T-helper 2 cell (primary cell): ENCODE results near the gene POM121L2.

ENCODE experiments used
- DNase-seq, 5 experiments: peaks; one replicate each; pipeline versions ENCODE4 v3.0.0 to v3.0.0-alpha.2; 2012 to 2022
- total RNA-seq, 2 donors: gene quantifications; one replicate each; lab custom pipeline; 2026; lab: John Stamatoyannopoulos, UW

Gene POM121L2
- total RNA-seq: 0 reads per million in 2 donors

DNA sequence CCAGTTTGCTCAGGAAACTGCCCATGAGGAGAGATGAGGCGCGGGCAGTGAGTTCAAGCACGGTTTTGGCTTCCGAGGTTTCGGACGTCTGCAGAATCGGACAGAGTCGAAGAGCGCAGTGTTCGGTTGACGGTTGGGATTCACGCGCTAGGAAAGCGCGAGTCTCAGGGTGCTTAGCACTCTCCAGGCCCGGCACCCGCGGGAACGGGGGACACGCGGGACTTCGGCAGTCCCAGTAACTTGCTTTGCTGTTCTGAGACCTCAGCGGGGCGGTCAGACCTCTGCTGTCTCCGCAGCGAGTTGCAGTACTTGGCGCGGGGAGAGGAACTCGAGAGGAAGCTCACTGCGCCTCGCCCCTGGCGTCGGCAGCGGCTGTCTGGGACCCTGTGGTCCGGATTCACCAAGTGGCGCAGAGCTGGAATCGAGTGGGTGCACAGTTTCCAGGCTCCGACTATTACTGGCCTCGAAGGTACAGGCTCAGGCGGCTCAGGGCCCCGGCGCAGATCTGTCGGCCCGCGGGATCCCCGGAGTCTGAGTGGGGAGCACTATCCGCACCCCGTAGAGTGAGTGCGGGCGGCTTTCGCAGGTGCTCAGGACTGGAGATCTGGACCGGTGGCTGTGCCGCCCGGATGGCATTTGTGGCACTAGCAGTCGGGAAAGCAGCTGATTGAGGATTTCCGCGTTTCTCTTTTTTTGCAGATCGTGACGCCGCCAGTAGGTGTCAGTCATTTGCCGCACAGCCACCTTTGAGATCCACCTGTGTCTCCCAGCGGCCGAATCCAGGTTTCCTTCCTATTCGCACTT, at the start of gene POM121L2:
Gene POM121L2, minus strand, starts transcription at position 128 of the 804 bp plus-strand sequence. Its CDS starts 103 bp downstream, at position 25.
- DNase-seq: peak in 4 of 5 experiments; percentile 40 to 71 (median 42)

DNA sequence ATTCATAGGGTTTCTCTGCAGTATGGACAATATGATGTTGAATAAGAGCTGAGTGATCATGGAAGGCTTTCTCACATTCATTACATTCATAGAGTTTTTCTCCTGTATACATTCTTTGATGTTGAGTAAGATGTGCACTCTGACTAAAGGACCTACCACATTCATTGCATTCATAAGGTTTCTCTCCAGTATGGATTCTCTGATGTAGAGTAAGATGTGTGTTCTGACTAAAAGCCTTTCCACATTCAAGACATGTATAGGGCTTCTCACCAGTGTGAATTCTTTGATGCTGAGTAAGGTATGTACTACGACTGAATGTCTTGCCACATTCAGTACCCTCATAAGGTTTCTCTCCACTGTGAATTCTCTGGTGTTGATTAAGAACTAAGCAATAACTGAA, 47.2 kb upstream of the POM121L2 start:
- no peak for DNase-seq

DNA sequence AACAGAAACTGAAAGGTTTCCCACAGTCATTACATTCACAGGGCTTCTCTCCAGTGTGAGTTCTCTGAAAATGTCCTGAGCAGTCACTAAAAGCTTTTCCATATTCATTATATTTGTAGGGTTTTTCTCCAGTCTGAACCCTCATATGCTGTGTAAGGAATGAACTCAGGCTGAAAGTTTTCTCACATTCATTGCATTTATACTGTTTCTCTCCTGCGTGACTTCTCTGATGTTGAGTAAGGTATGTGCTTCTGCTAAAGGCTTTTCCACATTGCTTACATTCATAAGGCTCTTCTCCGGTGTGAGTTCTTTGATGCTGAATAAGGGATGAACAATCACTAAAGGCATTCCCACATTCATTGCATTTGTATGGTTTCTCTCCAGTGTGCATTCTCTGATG, 46.7 kb upstream of the POM121L2 start:
- no peak for DNase-seq

DNA sequence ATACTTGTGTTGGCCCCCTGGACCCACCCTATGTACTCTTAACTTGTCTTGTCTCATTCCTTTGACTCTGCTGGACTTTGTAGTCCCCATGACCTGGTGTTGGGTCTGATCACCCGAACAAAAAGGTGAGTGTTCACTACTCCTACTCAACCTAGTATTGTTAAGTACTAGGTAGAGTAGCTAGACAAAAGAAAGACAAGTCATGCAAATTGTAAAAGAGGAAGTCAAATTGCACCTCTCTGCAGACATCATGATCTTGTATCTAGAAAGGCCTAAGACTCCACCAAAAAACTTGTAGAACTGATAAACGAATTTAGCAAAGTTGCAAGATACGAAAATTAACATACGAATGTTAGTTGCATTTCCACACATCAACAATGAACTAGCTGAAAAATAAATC, 40.8 kb upstream of the POM121L2 start:
- no peak for DNase-seq

DNA sequence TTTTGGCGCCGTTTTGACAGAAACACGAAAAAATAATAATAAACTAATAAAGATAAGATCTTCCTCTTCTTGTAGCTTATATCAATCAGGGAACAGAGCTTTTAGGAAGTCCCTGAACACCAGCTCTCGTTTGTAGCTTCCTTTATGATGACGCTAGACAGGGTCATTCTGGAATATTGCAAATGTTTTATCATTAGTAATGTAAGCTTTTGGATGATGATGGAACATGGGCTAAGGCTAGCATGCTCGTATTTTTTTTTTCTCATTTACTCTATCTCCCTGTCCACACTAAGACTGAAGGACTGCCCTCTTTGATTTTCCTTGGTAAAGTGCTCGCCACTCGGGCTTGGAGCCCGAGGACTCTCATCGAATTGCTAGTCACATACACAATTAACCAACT, 22.1 kb upstream of the POM121L2 start:
- no peak for DNase-seq

DNA sequence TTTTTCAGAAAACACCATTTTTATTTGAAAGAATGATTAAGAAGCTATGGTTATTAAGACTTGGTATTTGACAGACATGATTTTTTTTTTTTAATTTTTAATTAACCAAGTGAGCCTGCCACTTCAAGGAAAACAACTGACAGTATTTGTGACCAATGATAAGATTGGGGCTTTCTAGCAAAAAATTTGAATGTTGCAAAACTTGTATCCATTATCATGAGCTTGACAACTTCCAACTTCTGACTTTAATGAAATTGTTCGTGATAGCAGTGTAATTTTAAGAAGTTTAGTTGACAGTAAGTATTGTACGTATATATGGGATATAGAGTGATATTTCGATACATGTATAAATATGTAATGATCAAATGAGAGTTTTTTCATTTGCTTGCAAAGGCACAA, 21.6 kb upstream of the POM121L2 start:
- DNase-seq: no peak

DNA sequence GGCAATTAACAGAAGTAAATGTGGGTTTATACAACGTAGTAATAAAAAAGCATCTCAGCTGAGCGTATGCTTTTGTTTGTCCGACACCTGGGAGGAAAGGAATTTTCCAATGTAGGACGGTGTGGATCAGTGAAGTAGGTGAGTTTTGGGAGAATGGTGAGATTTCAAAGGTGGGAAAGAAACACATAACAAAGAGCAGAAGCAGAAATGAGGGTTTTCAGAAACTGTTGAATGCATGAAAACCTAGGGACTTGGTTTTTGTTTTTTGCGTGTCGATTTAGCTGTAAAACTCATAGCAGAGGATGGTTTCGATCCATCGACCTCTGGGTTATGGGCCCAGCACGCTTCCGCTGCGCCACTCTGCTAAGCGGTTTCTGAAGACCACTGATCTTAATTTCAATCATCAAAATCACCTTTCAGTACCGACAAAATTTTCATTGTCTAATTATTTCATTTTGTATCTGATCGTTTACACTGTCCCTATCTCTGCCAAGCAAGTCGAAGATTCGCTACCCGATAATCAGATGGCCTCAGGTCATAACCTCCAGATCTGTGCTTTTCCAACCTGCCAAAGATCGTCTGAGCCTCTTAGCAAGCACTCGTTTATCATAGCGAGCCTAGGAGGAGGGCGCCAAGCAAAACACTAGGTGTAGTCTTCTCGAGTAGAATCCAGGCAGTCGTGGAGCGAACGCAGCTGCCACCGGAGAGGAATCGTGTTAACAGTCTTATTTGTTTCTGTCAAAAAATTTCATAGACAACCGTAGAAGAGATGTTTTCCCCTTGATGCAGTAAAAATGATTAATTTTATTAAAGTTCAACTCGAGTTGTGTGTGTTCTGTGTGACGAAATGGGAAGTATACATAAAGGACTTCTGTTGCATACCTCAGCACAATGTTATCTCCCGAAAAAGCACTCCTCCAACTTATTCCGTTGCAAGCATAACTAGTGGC, 20.9 kb upstream of the POM121L2 start:
- peak in 2 of 5 experiments; percentile 35 to 41 for DNase-seq

DNA sequence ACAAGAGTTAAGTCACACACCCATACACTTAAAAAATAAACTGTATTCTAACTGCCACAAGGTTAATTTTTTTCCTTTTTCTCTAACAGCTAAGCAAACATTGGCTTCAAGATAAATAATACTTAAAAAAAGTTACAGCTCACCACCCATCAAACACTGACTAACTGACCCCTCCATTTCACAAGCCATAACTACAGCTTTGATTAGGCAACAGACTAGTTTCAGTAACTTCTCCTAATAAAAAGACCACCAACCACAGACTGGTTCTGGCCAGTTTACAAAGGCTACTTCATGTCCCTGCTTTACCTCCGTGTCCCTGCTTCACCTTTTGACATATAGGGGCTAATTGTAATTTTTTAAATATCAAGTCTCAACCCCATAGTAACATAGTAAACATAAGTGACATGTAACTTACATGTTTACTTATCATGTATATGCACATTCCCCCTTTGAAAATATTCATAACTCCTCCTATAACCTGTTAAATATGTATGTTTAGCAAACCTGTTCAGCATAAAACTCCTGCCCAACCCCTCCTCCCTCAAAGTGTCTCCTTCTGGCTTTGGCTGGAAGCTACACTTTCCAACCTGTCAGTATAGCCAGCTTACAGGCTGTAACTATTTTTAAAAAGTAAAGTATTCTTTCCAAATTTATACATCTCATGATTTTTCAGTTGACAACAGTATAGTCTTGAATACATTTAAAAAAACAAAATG, 15.1 kb upstream of the POM121L2 start:
- DNase-seq: no peak

DNA sequence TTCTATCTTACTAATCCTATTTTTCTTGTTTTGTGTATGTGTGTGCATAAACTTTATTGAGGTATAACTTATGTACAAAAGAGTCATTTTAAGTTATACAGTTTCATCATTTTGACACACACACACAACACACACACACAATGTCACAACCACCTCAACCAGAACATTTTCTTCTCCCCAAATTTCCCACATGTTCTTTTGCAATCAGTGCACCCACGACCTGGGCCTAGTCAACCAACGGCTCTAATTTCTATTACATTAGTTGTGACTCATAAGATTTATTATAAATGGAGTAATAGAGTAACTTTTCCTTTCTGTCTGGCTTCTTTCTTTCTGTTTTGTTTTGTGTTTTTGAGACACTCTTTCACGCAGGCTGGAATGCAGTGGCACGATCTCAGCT, 9.8 kb upstream of the POM121L2 start:
- no peak for DNase-seq

DNA sequence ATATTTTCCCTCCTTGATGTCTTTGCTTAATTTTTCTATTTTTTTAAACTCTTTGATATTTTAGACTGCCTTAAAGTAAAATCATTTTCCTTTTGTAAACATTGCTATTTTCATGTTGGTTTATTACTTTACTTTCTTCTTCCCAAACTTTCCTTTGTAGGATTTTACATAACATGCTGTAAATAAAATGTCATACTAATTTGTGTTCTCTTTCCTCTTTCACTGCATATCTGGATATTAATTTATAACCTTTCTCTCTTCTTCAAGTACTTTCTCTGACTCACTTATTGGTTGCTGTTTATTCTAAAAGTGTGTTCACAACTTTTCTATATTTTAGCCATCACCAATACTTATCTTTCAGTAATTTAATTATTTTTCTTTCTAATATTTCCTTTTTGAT, 9.3 kb upstream of the POM121L2 start:
- no peak for DNase-seq

DNA sequence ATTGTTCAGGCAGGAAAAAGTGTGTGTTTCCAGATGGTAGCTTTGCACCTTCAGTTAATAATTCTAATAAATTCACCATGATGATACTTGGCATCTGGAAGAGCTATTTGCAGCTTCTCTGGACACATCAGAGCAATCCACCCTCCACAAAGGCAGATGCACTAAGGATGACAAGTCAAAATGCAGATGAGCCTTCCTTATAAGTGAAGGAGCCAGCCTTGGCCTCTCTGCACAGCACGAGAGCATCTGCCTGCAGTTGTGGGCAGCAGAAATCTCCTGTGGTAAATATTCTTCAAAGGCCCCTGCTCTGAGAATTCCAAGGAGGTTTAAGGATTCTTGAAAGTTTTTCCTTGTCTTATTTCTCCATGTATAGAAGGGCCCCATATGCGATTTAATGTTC, 6.9 kb upstream of the POM121L2 start:
- no peak for DNase-seq

DNA sequence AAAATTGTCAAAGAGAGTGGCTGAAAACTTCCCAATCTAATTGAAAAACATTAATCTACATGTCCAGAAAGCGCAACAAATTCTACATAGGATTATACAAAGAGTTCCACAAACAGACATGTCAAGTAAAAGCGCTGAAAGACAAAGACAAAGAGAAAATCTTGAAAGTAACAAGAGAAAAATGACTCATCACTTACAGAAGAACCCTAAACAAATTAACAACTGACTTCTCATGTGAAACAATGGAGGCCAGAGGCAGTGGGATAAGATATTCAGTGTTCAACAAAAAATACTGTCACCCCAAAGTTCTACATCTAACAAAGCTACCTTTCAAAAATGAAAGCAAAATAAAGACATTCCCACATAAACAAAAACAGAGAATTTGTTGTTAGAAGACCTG, 2.0 kb upstream of the POM121L2 start:
- DNase-seq: no peak

DNA sequence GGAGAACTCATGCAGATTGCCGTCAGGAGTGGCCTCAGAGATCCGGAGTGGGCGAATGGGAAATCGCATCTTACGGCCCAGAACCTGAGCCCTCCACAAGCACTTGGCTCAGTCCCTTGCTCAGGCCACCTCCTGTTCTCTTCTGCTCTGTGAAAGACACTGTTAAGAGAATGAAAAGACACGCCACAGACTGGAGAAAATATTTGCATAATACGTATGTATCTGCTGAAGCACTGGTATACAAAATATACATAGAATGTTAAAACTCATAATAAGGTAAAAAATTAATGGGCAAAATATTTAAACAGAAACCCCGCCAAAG, 838 bp upstream of the POM121L2 start:
- DNase-seq: no peak

DNA sequence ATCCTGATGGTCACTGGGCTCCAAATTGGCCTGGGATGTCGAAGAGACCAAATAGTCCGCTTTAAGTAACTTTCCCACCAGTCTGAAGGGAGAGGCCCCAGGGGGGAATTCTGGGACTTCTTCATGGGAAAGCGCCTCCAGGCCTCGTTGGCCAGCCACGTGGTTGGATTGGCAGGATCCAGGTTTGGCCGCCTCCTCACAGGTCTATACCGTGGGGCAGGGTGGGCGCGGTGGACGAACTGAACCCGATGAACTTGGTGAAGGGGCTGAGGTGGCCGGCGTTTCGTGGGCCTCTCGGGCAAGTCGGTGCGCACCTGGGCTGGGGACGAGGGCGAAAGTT, 297 bp downstream of the POM121L2 start:
- DNase-seq: no peak

DNA sequence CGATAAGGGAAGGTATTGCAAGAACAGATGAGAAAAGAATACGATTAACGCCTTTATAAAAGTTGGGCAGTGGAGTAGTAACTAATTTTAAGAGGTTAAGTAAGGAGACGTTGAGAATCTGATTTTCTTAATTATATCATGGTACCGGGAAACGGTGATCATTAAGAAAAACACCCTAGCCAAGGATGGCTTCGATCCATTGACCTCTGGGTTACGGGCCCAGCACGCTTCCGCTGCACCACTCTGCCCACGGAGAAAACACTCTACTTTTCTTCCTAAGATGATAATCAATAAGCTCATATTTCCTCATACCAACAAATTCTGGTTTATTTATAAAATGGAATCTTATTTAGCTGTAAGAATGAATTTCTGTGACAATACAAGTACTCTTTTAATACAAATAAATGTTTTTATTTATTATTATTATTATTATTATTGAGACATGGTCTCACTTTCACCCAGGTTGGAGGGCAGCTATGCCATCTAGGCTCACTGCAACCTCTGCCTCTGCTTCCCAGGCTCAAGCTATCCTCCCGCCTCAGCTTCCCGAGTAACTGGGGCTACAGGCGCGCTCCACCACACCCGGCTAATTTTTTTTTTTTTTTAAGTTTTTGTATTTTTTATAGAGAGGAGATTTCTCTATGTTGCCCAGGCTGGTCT, 8.3 kb downstream of the POM121L2 start:
- no peak for DNase-seq

DNA sequence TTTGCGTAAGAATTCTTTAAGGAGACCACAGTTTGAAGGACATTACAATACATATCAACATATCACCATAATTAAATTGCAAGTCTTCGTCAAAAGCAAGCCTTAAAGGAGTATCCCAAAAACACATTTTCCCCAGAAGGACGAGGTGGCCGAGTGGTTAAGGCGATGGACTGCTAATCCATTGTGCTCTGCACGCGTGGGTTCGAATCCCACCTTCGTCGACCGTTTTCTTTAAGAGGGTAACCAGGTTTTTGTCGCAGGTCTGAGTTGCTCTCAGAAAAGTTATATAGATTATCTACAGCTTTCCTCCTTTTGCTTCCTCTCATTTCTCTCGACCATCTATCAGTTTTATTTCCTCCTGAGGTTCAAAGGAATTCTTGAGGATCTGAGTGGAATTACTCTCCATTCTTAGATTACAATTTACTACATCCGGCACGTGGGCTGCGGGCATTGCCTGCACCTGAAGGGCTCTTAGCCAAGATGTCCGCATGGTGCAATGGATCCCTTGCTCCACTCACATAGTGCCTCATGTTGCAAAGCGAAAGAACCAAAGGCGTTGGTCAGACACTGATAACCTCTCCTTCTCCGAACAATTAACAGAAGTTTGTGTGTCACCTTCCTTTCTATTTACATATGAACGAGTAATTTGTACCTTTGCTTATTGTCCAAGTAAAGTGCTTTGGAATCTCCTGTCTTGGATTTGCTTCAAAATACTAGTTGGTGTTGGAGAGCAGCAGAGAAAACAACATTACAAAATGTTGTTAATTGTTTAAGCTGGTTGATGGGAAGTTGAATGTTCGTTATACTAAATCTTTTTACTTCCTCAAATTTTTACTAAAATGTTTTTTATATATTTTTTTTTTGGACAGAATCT, 14.0 kb downstream of the POM121L2 start:
- no peak for DNase-seq

DNA sequence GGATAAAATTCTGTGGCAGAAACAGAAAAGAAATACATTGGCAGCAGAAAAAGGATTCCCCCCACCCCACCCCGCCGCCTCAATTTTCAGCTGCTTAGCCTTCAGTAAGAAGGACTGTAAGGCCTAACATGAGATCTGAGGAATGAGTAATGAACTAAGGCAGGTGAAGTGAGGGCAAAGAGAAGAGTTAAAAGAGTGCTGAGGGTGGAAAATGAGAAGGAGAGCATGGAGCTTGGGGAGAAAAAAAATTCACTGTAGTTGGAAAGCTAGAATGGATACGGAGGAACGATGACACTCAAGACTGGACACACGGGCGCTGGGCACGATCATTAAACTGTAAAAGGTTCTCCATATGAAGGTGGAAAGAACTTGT, 14.6 kb downstream of the POM121L2 start:
- DNase-seq: no peak

DNA sequence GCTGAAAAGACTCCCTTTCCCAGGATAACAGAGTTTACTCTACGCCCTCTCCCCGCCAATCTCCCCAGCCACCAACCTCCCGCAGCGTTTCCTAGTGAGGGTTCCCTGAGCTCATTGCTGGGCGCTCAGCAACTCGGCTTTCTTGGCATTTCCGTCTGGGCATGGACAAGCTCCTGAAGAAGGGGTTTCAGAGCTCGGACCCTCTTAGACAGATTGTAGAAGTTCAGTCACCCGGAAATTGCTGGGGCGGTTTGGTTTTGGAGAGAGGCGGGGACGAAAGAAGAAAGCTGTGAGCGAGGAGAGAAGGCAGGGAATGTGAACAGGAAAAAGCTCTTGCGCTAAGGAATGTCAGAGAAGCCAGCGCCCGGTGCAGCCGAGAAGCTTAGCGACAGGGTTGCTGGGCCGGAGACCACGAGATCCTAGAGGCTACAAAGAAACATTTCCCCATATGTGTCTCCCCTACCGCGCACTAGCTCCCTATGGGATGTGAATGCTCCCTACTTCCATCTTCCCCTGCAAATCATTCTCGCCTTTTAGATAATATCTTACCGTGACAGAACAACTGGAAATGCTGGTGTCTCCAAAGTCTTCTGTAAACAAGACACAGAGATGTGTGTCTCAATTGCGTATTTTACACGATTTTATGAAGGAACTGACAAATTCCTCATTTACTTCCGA, 15.8 kb downstream of the POM121L2 start:
- no peak for DNase-seq

DNA sequence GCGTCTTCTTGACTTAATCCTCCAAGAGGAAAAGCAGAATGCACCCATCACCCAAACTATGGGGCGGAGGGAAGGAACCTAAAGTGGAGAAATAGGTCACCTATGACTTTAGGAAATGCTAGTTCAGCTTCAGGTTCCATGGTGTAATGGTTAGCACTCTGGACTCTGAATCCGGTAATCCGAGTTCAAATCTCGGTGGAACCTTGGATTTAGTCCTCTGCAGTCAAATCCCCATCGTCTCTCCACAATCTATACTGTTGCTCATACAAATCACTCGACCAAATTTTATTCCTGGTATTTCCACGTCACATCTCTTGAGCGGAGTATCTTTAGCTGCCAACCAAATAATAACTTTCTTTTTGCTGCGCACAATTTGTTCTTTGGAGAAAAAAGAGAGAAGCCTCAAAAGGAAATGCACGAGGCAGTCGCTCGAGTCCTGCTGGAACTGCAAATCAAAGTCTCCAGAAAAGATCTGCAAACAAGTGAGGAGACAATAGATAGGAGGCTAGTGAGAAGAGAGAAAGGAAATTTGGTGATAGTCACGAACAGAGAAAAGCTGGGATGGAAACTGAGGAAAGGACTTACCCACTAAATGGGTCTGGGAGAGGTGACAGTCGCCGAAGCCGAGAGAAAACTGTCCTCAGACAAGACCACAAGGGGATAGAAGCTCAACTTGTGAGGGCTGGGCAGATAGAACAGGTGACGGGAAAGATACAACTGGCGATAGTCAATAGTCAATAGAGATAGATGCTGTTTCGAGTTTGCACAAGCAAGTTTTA, 16.6 kb downstream of the POM121L2 start:
- no peak for DNase-seq

DNA sequence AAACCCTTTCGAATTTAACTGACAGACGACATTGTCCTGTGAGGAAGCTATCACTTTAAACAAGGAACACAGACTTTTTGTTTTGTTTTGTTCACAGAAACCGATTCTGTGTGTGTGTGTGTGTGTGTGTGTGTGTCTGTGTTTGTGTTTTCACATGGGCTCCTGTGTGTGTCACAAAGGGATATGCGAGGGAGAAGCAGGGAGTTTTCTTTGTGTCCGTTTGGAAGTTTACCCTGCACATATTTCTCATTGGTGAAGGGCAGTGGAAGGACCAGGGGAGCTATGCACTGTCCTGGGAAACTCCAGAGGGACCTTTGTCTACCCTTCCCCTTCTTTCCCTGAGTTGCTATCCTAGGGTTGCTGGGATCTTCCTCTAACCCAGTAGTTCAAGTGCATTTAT, 17.7 kb downstream of the POM121L2 start:
- no peak for DNase-seq
